Pericardium fibroblast (primary cell): Measurements from ENCODE around the gene LACC1. TPM values are rescaled to one million over a fixed set of nuclear protein-coding genes. Genes with fewer than 3 reads are reported as not detected.

Experiments used
- total RNA-seq: library from RNA; depleted of rRNA; stranded (reverse); fragments of >200 nt; gene quantifications from 2 replicates; pipeline ENCODE4 v1.2.3, GENCODE V29; 2015

LACC1 gene
- 10.1 and 26.0 TPM in 2 replicates for total RNA-seq

GRCh38 chr13:43879755-43880181 is at the start of gene LACC1:
Gene LACC1 (plus strand): TSS chr13:43879904. CDS start chr13:43880986, 1,082 bp downstream.

GRCh38 chr13:43878892-43879754 is 581 bp upstream of the LACC1 start, which contains the start of gene CCDC122:
Gene CCDC122 (minus strand): TSS chr13:43879740. CDS start chr13:43869376, 10,364 bp downstream.

Other genes with a start within 250 kb of the LACC1 start
- 12.3 and 13.9 TPM in 2 replicates for gene ENOX1, start 92.9 kb upstream of the LACC1 start, total RNA-seq
- 5.0 and 8.8 TPM in 2 replicates for gene CCDC122, start 164 bp upstream of the LACC1 start, total RNA-seq